H1 (cell line): ENCODE measurements around the gene EEF1A2. TPM values are rescaled to one million over a fixed set of nuclear protein-coding genes. Genes with fewer than 3 reads are reported as not detected.
A peak's percentile ranks its signal among the peaks of the same experiment; 100 is the strongest.

Source experiments
- CTCF ChIA-PET: fragments of 300-600 bp; sonication (Branson Sonifier 250); formaldehyde crosslinking; loops from one replicate; lab custom pipeline; 2021; ENCODE audit not compliant: partially characterized antibody; lab: Charles Lee
- POLR2A ChIA-PET: fragments of 300-600 bp; sonication (Branson Sonifier 250); formaldehyde crosslinking; loops from one replicate; lab custom pipeline; 2021; ENCODE audit warnings: inconsistent platforms; ENCODE audit not compliant: partially characterized antibody; lab: Charles Lee
- DNase-seq, 2 experiments: peaks; one replicate each; pipeline versions ENCODE4 v3.0.0 to v3.0.0-alpha.2; 2010 to 2022; ENCODE audit warnings: low spot score in 2 of 2, low read depth in 1 of 2, mixed read lengths in 1 of 2
- FAIRE-seq: peaks from 2 replicates; lab custom pipeline; 2011; peaks lifted over from hg19 to GRCh38; lab: Jason Lieb, UNC
- H2AFZ ChIP-seq: 2 replicates; pipeline ENCODE4 v1.8.1; 2012; ENCODE audit warnings: low read length, inconsistent platforms
- H2AK5ac ChIP-seq: 2 replicates; pipeline ENCODE4 v1.6.1; 2013; ENCODE audit warnings: low read depth, low read length
- H2BK120ac ChIP-seq: replicated peaks from 2 replicates; pipeline ENCODE3; 2013; ENCODE audit warnings: low read depth, low read length, inconsistent platforms
- H2BK12ac ChIP-seq: 2 replicates; pipeline ENCODE4 v1.6.1; 2013; ENCODE audit warnings: low read depth, low read length
- H2BK15ac ChIP-seq: 2 replicates; pipeline ENCODE4 v1.6.1; 2013; ENCODE audit warnings: low read length
- H2BK20ac ChIP-seq: 2 replicates; pipeline ENCODE4 v1.6.1; 2013; ENCODE audit warnings: low read length
- H2BK5ac ChIP-seq: 2 replicates; pipeline ENCODE4 v1.6.1; 2013; ENCODE audit warnings: low read depth, low read length
- H3K14ac ChIP-seq: 2 replicates; pipeline ENCODE4 v1.6.1; 2013; ENCODE audit warnings: inconsistent platforms; ENCODE audit not compliant: insufficient read length
- H3K18ac ChIP-seq: 2 replicates; pipeline ENCODE4 v1.6.1; 2013; ENCODE audit warnings: low read length; ENCODE audit errors: extremely low read depth
- H3K23ac ChIP-seq: 2 replicates; pipeline ENCODE4 v1.6.1; 2013; ENCODE audit warnings: inconsistent platforms; ENCODE audit not compliant: insufficient read length
- H3K23me2 ChIP-seq: 2 replicates; pipeline ENCODE4 v1.6.1; 2013; ENCODE audit warnings: low read depth, low read length
- H3K27ac ChIP-seq: 2 replicates; pipeline ENCODE4 v1.6.1; 2011; ENCODE audit warnings: low read depth, low read length, inconsistent platforms
- H3K27me3 ChIP-seq, 4 experiments: replicated peaks in 1 of 4; 1 replicate in 1 of 4; 2 replicates in 3 of 4; pipeline versions ENCODE4 v1.6.1 to v1.8.1; 2011 to 2013; ENCODE audit warnings: low read length in 3 of 4, mild to moderate bottlenecking in 3 of 4, inconsistent platforms in 2 of 4, mixed read lengths in 2 of 4, moderate library complexity in 1 of 4; ENCODE audit not compliant: control insufficient read depth in 3 of 4, insufficient read depth in 3 of 4; ENCODE audit errors: extremely low read depth in 1 of 4
- H3K36me3 ChIP-seq, 4 experiments: 2 replicates each; pipeline versions ENCODE4 v1.6.1 to v1.8.1; 2011 to 2013; ENCODE audit warnings: mild to moderate bottlenecking in 4 of 4, low read length in 3 of 4, moderate library complexity in 2 of 4, control low read depth in 1 of 4, inconsistent platforms in 1 of 4; ENCODE audit not compliant: insufficient read depth in 4 of 4, control insufficient read depth in 2 of 4
- H3K4ac ChIP-seq: replicated peaks from 2 replicates; pipeline ENCODE3; 2013; ENCODE audit warnings: low read length, low read depth, mixed read lengths, inconsistent platforms; ENCODE audit not compliant: insufficient read length
- H3K4me1 ChIP-seq, 4 experiments: replicated peaks in 1 of 4; 1 replicate in 1 of 4; 2 replicates in 3 of 4; pipeline versions ENCODE4 v1.6.1 to v1.8.1; 2011 to 2013; ENCODE audit warnings: low read length in 3 of 4, inconsistent platforms in 2 of 4, mixed read lengths in 1 of 4; ENCODE audit not compliant: insufficient read depth in 4 of 4, control insufficient read depth in 3 of 4
- H3K4me2 ChIP-seq, 2 experiments: 2 replicates each; pipeline versions ENCODE4 v1.6.1 to v1.8.1; 2011 to 2013; ENCODE audit warnings: low read depth in 2 of 2, low read length in 2 of 2, control low read depth in 1 of 2, inconsistent platforms in 1 of 2, mild to moderate bottlenecking in 1 of 2; ENCODE audit not compliant: insufficient read depth in 1 of 2
- H3K4me3 ChIP-seq, 4 experiments: fragments of 200-600, 300-600 bp in 1 of 4; sonication (generic), shearing (Covaris generic), sonication (Bioruptor Twin) in 1 of 4; 2 replicates each; pipeline versions ENCODE4 v1.5.1 to v1.8.1; 2011 to 2016; ENCODE audit warnings: low read length in 4 of 4, low read depth in 3 of 4, control low read depth in 2 of 4, inconsistent platforms in 2 of 4, mild to moderate bottlenecking in 2 of 4, mixed read lengths in 1 of 4, moderate library complexity in 1 of 4; ENCODE audit not compliant: insufficient read depth in 2 of 4; ENCODE audit errors: extremely low read depth in 1 of 4
- H3K56ac ChIP-seq: replicated peaks from 2 replicates; pipeline ENCODE3; 2013; ENCODE audit warnings: low read depth, mild to moderate bottlenecking, mixed read lengths, low read length, inconsistent platforms; ENCODE audit not compliant: insufficient read length
- H3K79me1 ChIP-seq: 2 replicates; pipeline ENCODE4 v1.6.1; 2013; ENCODE audit warnings: low read depth, low read length, control low read depth
- H3K79me2 ChIP-seq, 2 experiments: 2 replicates each; pipeline versions ENCODE4 v1.6.1 to v1.8.1; 2012 to 2013; ENCODE audit warnings: low read length in 2 of 2, mild to moderate bottlenecking in 2 of 2, inconsistent platforms in 1 of 2; ENCODE audit not compliant: insufficient read depth in 2 of 2, control insufficient read depth in 1 of 2
- H3K9ac ChIP-seq, 4 experiments: replicated peaks in 1 of 4; 1 replicate in 1 of 4; 2 replicates in 3 of 4; pipeline versions ENCODE4 v1.6.1 to v1.8.1; 2011 to 2013; ENCODE audit warnings: low read depth in 3 of 4, low read length in 3 of 4, control low read depth in 2 of 4, mild to moderate bottlenecking in 2 of 4, moderate library complexity in 2 of 4, inconsistent platforms in 1 of 4; ENCODE audit errors: extremely low read depth in 1 of 4
- H3K9me3 ChIP-seq, 2 experiments: 2 replicates each; pipeline versions ENCODE4 v1.6.1 to v1.8.1; 2012 to 2013; ENCODE audit warnings: mild to moderate bottlenecking in 2 of 2, moderate library complexity in 2 of 2, control low read depth in 1 of 2, inconsistent platforms in 1 of 2, low read depth in 1 of 2, low read length in 1 of 2, mixed read lengths in 1 of 2; ENCODE audit not compliant: insufficient read depth in 2 of 2
- H4K20me1 ChIP-seq, 2 experiments: replicated peaks in 1 of 2; 2 replicates each; pipeline versions ENCODE3 to v1.8.1; 2011 to 2013; ENCODE audit warnings: inconsistent platforms in 2 of 2, low read length in 2 of 2, mild to moderate bottlenecking in 1 of 2; ENCODE audit not compliant: insufficient read depth in 2 of 2, control insufficient read depth in 1 of 2
- H4K5ac ChIP-seq: 2 replicates; pipeline ENCODE4 v1.6.1; 2013; ENCODE audit warnings: low read length, low read depth, mixed read lengths, inconsistent platforms; ENCODE audit not compliant: insufficient read length
- H4K8ac ChIP-seq: 2 replicates; pipeline ENCODE4 v1.8.0; 2013; ENCODE audit warnings: mild to moderate bottlenecking, moderate library complexity, low read length, inconsistent platforms; ENCODE audit not compliant: insufficient read depth; ENCODE audit errors: extremely low read depth
- H4K91ac ChIP-seq: replicated peaks from 2 replicates; pipeline ENCODE3; 2013; ENCODE audit warnings: low read length, mixed read lengths, inconsistent platforms; ENCODE audit not compliant: insufficient read length
- BACH1 ChIP-seq: IDR thresholded peaks from 2 replicates; pipeline ENCODE4 v1.6.1; 2012; ENCODE audit warnings: low read length, improper control_type of control experiment
- CHD1 ChIP-seq: IDR thresholded peaks from 2 replicates; pipeline ENCODE4 v1.6.1; 2012; ENCODE audit warnings: low read depth, low read length, improper control_type of control experiment
- CTBP2 ChIP-seq: IDR thresholded peaks from 2 replicates; pipeline ENCODE4 v1.7.0; 2011; ENCODE audit warnings: borderline replicate concordance, mild to moderate bottlenecking, moderate library complexity, mixed read lengths, low read length; ENCODE audit not compliant: insufficient read depth, insufficient read length
- FOSL1 ChIP-seq: IDR thresholded peaks from 2 replicates; pipeline ENCODE4 v1.6.1; 2011; ENCODE audit warnings: mild to moderate bottlenecking, low read depth, low read length, moderate library complexity; ENCODE audit not compliant: insufficient read depth
- GABPA ChIP-seq: IDR thresholded peaks from 2 replicates; pipeline ENCODE4 v1.6.1; 2011; ENCODE audit warnings: mild to moderate bottlenecking, low read length, moderate library complexity, borderline replicate concordance; ENCODE audit not compliant: insufficient read depth
- JUND ChIP-seq: IDR thresholded peaks from 2 replicates; pipeline ENCODE4 v1.6.1; 2011; ENCODE audit warnings: mild to moderate bottlenecking, improper control_type of control experiment, low read length
- MAX ChIP-seq: IDR thresholded peaks from 2 replicates; pipeline ENCODE4 v1.6.1; 2012; ENCODE audit warnings: inconsistent platforms
- RBBP5 ChIP-seq: IDR thresholded peaks from 2 replicates; pipeline ENCODE4 v1.7.1; 2012; ENCODE audit warnings: low read depth, mild to moderate bottlenecking, inconsistent platforms, low read length, moderate library complexity, borderline replicate concordance
- SIN3A ChIP-seq, 2 experiments: IDR thresholded peaks in 1 of 2; conservative IDR thresholded peaks in 1 of 2; 2 replicates each; pipeline ENCODE4 v1.6.1; 2011 to 2012; ENCODE audit warnings: low read length in 2 of 2, improper control_type of control experiment in 1 of 2, low read depth in 1 of 2, mild to moderate bottlenecking in 1 of 2
- WGBS, 2 experiments: shearing (Covaris generic) in 1 of 2; methylation state at CpG; one replicate each; pipeline versions ENCODE4 v1.1.6 to v1.1.7; 2013 to 2015; ENCODE audit warnings: low lambda C conversion rate in 2 of 2, mixed read lengths in 2 of 2, inconsistent platforms in 1 of 2, low coverage in 1 of 2, missing lambda C conversion rate in 1 of 2; ENCODE audit not compliant: insufficient replicate concordance in 2 of 2, insufficient coverage in 1 of 2, insufficient read length in 1 of 2; ENCODE audit errors: extremely low coverage in 1 of 2, missing lambda C conversion rate in 1 of 2; 5-methylcytosine and 5-hydroxymethylcytosine counted together
- polyA plus RNA-seq, 7 experiments: library from polyadenylated mRNA; depleted of rRNA in 3 of 7; stranded (reverse) in 5 of 7; unstranded in 2 of 7; fragments of >200 nt in 5 of 7; fragments of 200-250 nt in 2 of 7; gene quantifications; 1 replicate in 5 of 7; 2 replicates in 1 of 7; 4 replicates in 1 of 7; pipeline versions ENCODE4 v1.2.1 to v1.2.3, GENCODE V29; 2011 to 2013; ENCODE audit warnings: missing spikeins in 2 of 7, mixed read lengths in 2 of 7
- total RNA-seq: library from RNA; stranded (reverse); fragmentation: NEBNext Ultra II Directional; extraction: Animal tissue kit (Norgen Biotek cat#: 25700); gene quantifications from 2 replicates; pipeline ENCODE4 v1.2.1, GENCODE V29; 2021
- TF ChIP-seq, protein P1 (sequence below): IDR thresholded peaks from 2 replicates; pipeline ENCODE4 v1.6.1; 2011; ENCODE audit warnings: low read depth, mild to moderate bottlenecking, low read length; ENCODE audit not compliant: insufficient read depth

Gene EEF1A2
- total and polyA plus RNA-seq, 2 of the 8 experiments (the other 6 are each of a cell fraction or from before 2014, with no cell fraction given): 7.4 to 25.8 TPM

DNA sequence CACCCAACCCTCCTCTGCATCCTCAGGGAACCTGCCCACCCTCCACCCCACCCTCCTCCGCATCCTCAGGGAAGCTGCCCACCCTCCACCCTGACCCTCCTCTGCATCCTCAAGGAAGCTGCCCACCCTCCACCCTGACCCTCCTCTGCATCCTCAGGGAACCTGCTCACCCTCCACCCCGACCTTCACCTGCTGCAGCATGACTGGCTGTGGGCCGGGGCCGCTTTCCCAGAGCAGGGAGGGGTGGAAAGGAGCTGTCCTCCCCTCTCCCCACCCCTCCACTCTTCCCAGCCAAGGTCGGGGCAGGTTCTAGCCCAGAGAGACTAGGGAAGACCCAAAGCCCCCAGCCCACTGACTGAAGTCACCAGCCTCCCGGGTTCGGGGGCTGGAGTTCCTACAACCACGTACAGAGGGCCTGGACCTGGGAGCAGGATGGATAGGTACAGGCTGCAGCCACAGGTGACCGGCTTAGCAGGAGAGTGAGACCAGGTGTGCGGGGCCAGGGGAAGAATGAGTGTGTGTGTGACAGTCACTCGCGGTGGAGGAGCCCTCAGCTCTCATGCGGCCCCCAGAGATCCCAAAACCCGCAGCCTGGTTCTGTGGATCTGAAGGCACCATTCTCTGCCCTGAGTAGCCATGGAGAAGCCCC lies 11.6 kb downstream of the EEF1A2 start:
- peaks cover 0 to 21% (median 15%) of the 10 kb centered on the region in 4 experiments; a peak in 6 of 7 replicates for H3K27me3 ChIP-seq
- H2BK120ac ChIP-seq: no peak overlapping the region
- H2BK20ac ChIP-seq: no peak overlapping the region
- H3K36me3 ChIP-seq: peaks cover 0 to 4% (median 0%) of the 10 kb centered on the region in 4 experiments; a peak in 5 of 8 replicates
- POLR2A ChIA-PET: interaction anchor here (0.7 to 1.5 kb wide), 3 partner anchors 9 to 45 kb away, joined by 3 to 4 read pairs (median 4); no protein-coding TSS in a partner anchor
- DNase-seq (peak in 1 of 2 experiments; percentile 52), FAIRE-seq (no peak)
- H4K5ac ChIP-seq: no peak overlapping the region
- H2AFZ ChIP-seq: no peak overlapping the region
- H3K14ac ChIP-seq: no peak overlapping the region
- no peak overlapping the region for H2BK12ac ChIP-seq
- H3K4ac ChIP-seq: no peak overlapping the region
- no peak overlapping the region for H2AK5ac ChIP-seq
- peak overlapping the region in 1 of 4 experiments; percentile 51; a peak in 2 of 8 replicates for H3K4me3 ChIP-seq
- H4K91ac ChIP-seq: peak overlapping the region; percentile 25
- H3K79me1 ChIP-seq: no peaks in the 10 kb centered on the region
- no peak overlapping the region for H4K8ac ChIP-seq
- peaks cover 4% of the 10 kb centered on the region in 2 experiments; a peak in 1 of 4 replicates for H3K9me3 ChIP-seq
- H3K79me2 ChIP-seq: no peaks in the 10 kb centered on the region
- 70% methylated on average over 12 of the region's 14 CpGs; no CpG with 5 or more reads in 1 of the 2 experiments for WGBS, 2 experiments
- H2BK5ac ChIP-seq: 0 out of 2 replicates have a peak overlapping the region, but pooled peaks have one; percentile 9
- no peak overlapping the region for H3K56ac ChIP-seq
- H3K23me2 ChIP-seq: peaks cover 10% of the 10 kb centered on the region; the same call in 1 of the 2 replicates
- H3K9ac ChIP-seq: no peak overlapping the region
- no peak overlapping the region for H3K23ac ChIP-seq
- H3K18ac ChIP-seq: peak overlapping the region; percentile 48; the same call in 1 of the 2 replicates
- CTCF ChIA-PET: interaction anchor here (1.3 to 1.4 kb wide), 2 partner anchors 9 to 10 kb away, joined by 3 to 6 read pairs; no protein-coding TSS in a partner anchor
- H2BK15ac ChIP-seq: no peak overlapping the region
- H4K20me1 ChIP-seq: peaks cover 0 to 5% of the 10 kb centered on the region in 2 experiments
- H3K4me2 ChIP-seq: peak overlapping the region; percentile 63 to 65; a peak in 2 of 4 replicates
- H3K4me1 ChIP-seq: peaks cover 0 to 19% (median 8%) of the 10 kb centered on the region in 4 experiments; a peak in 5 of 7 replicates
- no peak overlapping the region for H3K27ac ChIP-seq
- no peak for TF ChIP-seq FOSL1
- TF ChIP-seq MAX: no peak
- TF ChIP-seq CTBP2: no peak
- no peak for TF ChIP-seq RBBP5
- TF ChIP-seq SIN3A (conservative IDR thresholded peaks at IDR 0.05 in 1 of 2, IDR thresholded peaks at IDR 0.05 in 1 of 2; ENCODE audit: low read depth in 1 of 2, low read length in 2 of 2): no peak
- TF ChIP-seq JUND: no peak
- TF ChIP-seq, protein P1, sequence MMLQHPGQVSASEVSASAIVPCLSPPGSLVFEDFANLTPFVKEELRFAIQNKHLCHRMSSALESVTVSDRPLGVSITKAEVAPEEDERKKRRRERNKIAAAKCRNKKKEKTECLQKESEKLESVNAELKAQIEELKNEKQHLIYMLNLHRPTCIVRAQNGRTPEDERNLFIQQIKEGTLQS: no peak
- no peak for TF ChIP-seq BACH1
- no peak for TF ChIP-seq CHD1
- no peak for TF ChIP-seq GABPA
